IPS-18c (cell line): Measurements from ENCODE around the gene RGS8.
"Not testable (repeated sequence)": the region's sequence is repeated elsewhere in the genome, so short reads cannot be mapped to it uniquely, and the experiment has no call there.

Experiments used
- H3K4me3 ChIP-seq: 2 replicates; pipeline ENCODE4 v1.7.0; 2013; ENCODE audit warnings: low read depth, mild to moderate bottlenecking, low read length, moderate library complexity; ENCODE audit not compliant: insufficient read depth
- H3K9me3 ChIP-seq: one replicate; pipeline ENCODE4 v1.6.1; 2013; ENCODE audit warnings: mild to moderate bottlenecking, low read length, moderate library complexity; ENCODE audit not compliant: control insufficient read depth, insufficient read depth

The RGS8 gene

GRCh38 chr1:182709225-182709764, 24.9 kb upstream of the RGS8 start:
- no peak overlapping the region for H3K4me3 ChIP-seq
- peaks cover 2% of the 10 kb centered on the region for H3K9me3 ChIP-seq

GRCh38 chr1:182707122-182707521, 22.7 kb upstream of the RGS8 start:
- H3K4me3 ChIP-seq = no peak overlapping the region

GRCh38 chr1:182704677-182705076, 20.3 kb upstream of the RGS8 start:
- no peak overlapping the region for H3K4me3 ChIP-seq
- peaks cover 2% of the 10 kb centered on the region for H3K9me3 ChIP-seq

More at GRCh38 chr1:182707122-182707521, 22.7 kb upstream of the RGS8 start:
- peaks cover 2% of the 10 kb centered on the region for H3K9me3 ChIP-seq

GRCh38 chr1:182703539-182703938, 19.2 kb upstream of the RGS8 start:
- no peak overlapping the region for H3K4me3 ChIP-seq
- H3K9me3 ChIP-seq = peaks cover 2% of the 10 kb centered on the region

GRCh38 chr1:182702826-182703524, 18.6 kb upstream of the RGS8 start:
- no peak overlapping the region for H3K4me3 ChIP-seq
- peaks cover 2% of the 10 kb centered on the region for H3K9me3 ChIP-seq

- Histone ChIP-seq H3K4me3 (peak overlapping the region; percentile 39), H3K9me3 (no peaks in the 10 kb centered on the region)
These were observed 15.9 kb upstream of the RGS8 start for GRCh38 chr1:182700351-182700709.

GRCh38 chr1:182699393-182700350, 15.3 kb upstream of the RGS8 start:
- Histone ChIP-seq H3K9me3 (no peaks in the 10 kb centered on the region), H3K4me3 (peak overlapping the region; percentile 39)

- H3K9me3 ChIP-seq = no peaks in the 10 kb centered on the region
- H3K4me3 ChIP-seq = no peak overlapping the region
These were observed 14.6 kb upstream of the RGS8 start for GRCh38 chr1:182698971-182699370.

- not testable (repeated sequence) for H3K4me3 ChIP-seq
These were observed 8.8 kb upstream of the RGS8 start for GRCh38 chr1:182693139-182693538.

GRCh38 chr1:182690886-182691443, 6.6 kb upstream of the RGS8 start:
- H3K9me3 ChIP-seq = no peaks in the 10 kb centered on the region
- H3K4me3 ChIP-seq = no peak overlapping the region

More at GRCh38 chr1:182693139-182693538, 8.8 kb upstream of the RGS8 start:
- not testable (repeated sequence) for H3K9me3 ChIP-seq

GRCh38 chr1:182688436-182689205, 4.2 kb upstream of the RGS8 start:
- no peaks in the 10 kb centered on the region for H3K9me3 ChIP-seq
- H3K4me3 ChIP-seq = no peak overlapping the region

- Histone ChIP-seq H3K9me3 (no peaks in the 10 kb centered on the region), H3K4me3 (no peak overlapping the region)
These were observed 3.0 kb upstream of the RGS8 start for GRCh38 chr1:182687361-182687760.

- H3K9me3 ChIP-seq = no peaks in the 10 kb centered on the region
These were observed 2.1 kb upstream of the RGS8 start for GRCh38 chr1:182686446-182686845.

GRCh38 chr1:182685215-182685614, 828 bp upstream of the RGS8 start:
- no peaks in the 10 kb centered on the region for H3K9me3 ChIP-seq
- H3K4me3 ChIP-seq = no peak overlapping the region

More at GRCh38 chr1:182686446-182686845, 2.1 kb upstream of the RGS8 start:
- H3K4me3 ChIP-seq = no peak overlapping the region

- no peaks in the 10 kb centered on the region for H3K9me3 ChIP-seq
- H3K4me3 ChIP-seq = no peak overlapping the region
These were observed 1.4 kb downstream of the RGS8 start for GRCh38 chr1:182682898-182683501.

- Histone ChIP-seq H3K9me3 (no peaks in the 10 kb centered on the region), H3K4me3 (no peak overlapping the region)
These were observed 2.0 kb downstream of the RGS8 start for GRCh38 chr1:182682406-182682805.

GRCh38 chr1:182681568-182681912, 2.8 kb downstream of the RGS8 start:
- H3K4me3 ChIP-seq = no peak overlapping the region
- H3K9me3 ChIP-seq = no peaks in the 10 kb centered on the region
